Measurements from ENCODE around the gene WWOX.

WWOX gene

DNA sequence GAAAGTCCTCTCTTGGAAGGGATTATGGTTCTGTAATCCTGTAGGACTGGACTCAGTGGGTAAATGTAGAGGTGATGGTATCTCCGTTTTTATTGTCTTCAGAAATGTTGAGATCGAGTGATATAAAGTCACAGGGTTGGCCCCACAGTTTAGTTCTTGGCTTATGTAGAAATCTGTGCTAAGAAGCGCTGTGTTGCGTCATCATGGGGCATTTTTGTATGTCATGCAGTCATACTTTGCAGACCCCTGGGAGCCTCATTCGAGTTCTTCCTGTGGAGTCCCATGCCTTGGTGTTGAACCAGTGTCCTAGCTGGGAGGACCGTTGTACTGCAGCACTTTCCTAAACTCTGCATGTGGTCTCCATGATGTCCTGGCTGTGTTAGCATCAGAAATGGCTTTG is 881.4 kb downstream of the WWOX start:
- TF ChIP-seq RARB (CRISPR knock-in tag; IDR thresholded peaks at IDR 0.05) (no peak), ZNF8 (CRISPR knock-in tag; IDR thresholded peaks at IDR 0.05) (no peak), PPARA (CRISPR knock-in tag; IDR thresholded peaks at IDR 0.05; ENCODE audit: borderline replicate concordance) (no peak), POU6F1 (CRISPR knock-in tag; IDR thresholded peaks at IDR 0.05; ENCODE audit: borderline replicate concordance, low read depth) (no peak), ZC3H10 (CRISPR knock-in tag; IDR thresholded peaks at IDR 0.05) (no peak), ZFP3 (CRISPR knock-in tag; IDR thresholded peaks at IDR 0.05) (no peak), ESRRG (CRISPR knock-in tag; IDR thresholded peaks at IDR 0.05) (no peak), ISL1 (CRISPR knock-in tag; IDR thresholded peaks at IDR 0.05) (no peak), ZFP30 (CRISPR knock-in tag; IDR thresholded peaks at IDR 0.05) (no peak), CSDC2 (CRISPR knock-in tag; IDR thresholded peaks at IDR 0.05) (no peak), OSR1 (CRISPR knock-in tag; IDR thresholded peaks at IDR 0.05) (no peak), BACH2 (CRISPR knock-in tag; IDR thresholded peaks at IDR 0.05; ENCODE audit: borderline replicate concordance) (no peak), CSRNP3 (CRISPR knock-in tag; IDR thresholded peaks at IDR 0.05) (no peak), TOX (CRISPR knock-in tag; IDR thresholded peaks at IDR 0.05; ENCODE audit: borderline replicate concordance) (no peak), ZNF565 (CRISPR knock-in tag; conservative IDR thresholded peaks at IDR 0.05; ENCODE audit: low read depth) (no peak), ZNF70 (CRISPR knock-in tag; IDR thresholded peaks at IDR 0.05) (no peak), TSHZ2 (CRISPR knock-in tag; IDR thresholded peaks at IDR 0.05) (no peak)
- no peak for ATAC-seq

DNA sequence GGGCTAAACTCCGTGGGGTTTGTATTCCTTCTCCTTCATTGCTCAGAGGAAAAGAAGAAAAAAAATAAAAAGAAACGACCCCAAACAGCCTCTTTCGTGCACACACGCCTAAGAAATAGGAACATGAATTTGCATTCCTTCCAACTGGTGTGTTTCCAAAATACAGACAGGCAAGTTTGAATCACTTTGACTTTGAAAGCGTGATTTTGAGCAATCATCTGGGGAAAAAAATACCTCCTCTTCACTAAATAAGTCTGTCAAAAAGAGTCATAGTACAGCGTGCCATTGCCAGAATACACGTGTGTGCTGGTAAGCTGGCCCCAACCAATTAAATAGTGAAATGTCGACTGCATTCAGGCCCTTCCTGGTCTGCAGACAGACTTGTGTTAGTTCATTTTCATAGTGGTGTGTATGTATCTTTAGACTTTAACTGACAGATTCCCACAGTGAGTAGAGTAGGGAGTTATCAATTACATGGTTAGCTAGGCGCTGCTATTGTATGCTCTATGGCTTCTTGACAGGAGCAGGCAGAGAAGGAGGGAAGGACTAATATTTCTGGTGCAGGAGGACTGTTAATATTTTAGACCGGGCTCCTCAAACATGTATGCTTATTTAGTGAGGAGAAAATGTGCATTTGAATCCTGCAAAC is 882.8 kb downstream of the WWOX start:
- TF ChIP-seq ZNF8 (CRISPR knock-in tag; IDR thresholded peaks at IDR 0.05) (no peak), ISL1 (CRISPR knock-in tag; IDR thresholded peaks at IDR 0.05) (no peak), TCF4 (CRISPR knock-in tag; IDR thresholded peaks at IDR 0.05; ENCODE audit: borderline replicate concordance) (no peak), OSR1 (CRISPR knock-in tag; IDR thresholded peaks at IDR 0.05) (no peak), SNAI2 (CRISPR knock-in tag; IDR thresholded peaks at IDR 0.05) (no peak), ARNTL (CRISPR knock-in tag; IDR thresholded peaks at IDR 0.05; ENCODE audit: borderline replicate concordance, low read depth) (no peak), BACH2 (CRISPR knock-in tag; IDR thresholded peaks at IDR 0.05; ENCODE audit: borderline replicate concordance) (no peak), ESRRG (CRISPR knock-in tag; IDR thresholded peaks at IDR 0.05) (no peak), RARB (CRISPR knock-in tag; IDR thresholded peaks at IDR 0.05) (no peak), CSDC2 (CRISPR knock-in tag; IDR thresholded peaks at IDR 0.05) (no peak), POU6F1 (CRISPR knock-in tag; IDR thresholded peaks at IDR 0.05; ENCODE audit: borderline replicate concordance, low read depth) (no peak), PPARA (CRISPR knock-in tag; IDR thresholded peaks at IDR 0.05; ENCODE audit: borderline replicate concordance) (no peak), ZNF70 (CRISPR knock-in tag; IDR thresholded peaks at IDR 0.05) (no peak)
- ATAC-seq = no peak

- no peak for ATAC-seq
These were observed 884.9 kb downstream of the WWOX start for GRCh38 chr16:78984324-78984723.

More at GRCh38 chr16:78984324-78984723, 884.9 kb downstream of the WWOX start:
- TF ChIP-seq ARNTL (CRISPR knock-in tag; IDR thresholded peaks at IDR 0.05; ENCODE audit: borderline replicate concordance, low read depth) (no peak), SNAI2 (CRISPR knock-in tag; IDR thresholded peaks at IDR 0.05) (no peak), ISL1 (CRISPR knock-in tag; IDR thresholded peaks at IDR 0.05) (no peak), POU6F1 (CRISPR knock-in tag; IDR thresholded peaks at IDR 0.05; ENCODE audit: borderline replicate concordance, low read depth) (no peak), OSR1 (CRISPR knock-in tag; IDR thresholded peaks at IDR 0.05) (no peak), ESRRG (CRISPR knock-in tag; IDR thresholded peaks at IDR 0.05) (no peak), PPARA (CRISPR knock-in tag; IDR thresholded peaks at IDR 0.05; ENCODE audit: borderline replicate concordance) (no peak), TOX (CRISPR knock-in tag; IDR thresholded peaks at IDR 0.05; ENCODE audit: borderline replicate concordance) (no peak), TSHZ2 (CRISPR knock-in tag; IDR thresholded peaks at IDR 0.05) (no peak), ZNF8 (CRISPR knock-in tag; IDR thresholded peaks at IDR 0.05) (no peak), ZFP3 (CRISPR knock-in tag; IDR thresholded peaks at IDR 0.05) (no peak)
- TF ChIP-seq, protein P1, sequence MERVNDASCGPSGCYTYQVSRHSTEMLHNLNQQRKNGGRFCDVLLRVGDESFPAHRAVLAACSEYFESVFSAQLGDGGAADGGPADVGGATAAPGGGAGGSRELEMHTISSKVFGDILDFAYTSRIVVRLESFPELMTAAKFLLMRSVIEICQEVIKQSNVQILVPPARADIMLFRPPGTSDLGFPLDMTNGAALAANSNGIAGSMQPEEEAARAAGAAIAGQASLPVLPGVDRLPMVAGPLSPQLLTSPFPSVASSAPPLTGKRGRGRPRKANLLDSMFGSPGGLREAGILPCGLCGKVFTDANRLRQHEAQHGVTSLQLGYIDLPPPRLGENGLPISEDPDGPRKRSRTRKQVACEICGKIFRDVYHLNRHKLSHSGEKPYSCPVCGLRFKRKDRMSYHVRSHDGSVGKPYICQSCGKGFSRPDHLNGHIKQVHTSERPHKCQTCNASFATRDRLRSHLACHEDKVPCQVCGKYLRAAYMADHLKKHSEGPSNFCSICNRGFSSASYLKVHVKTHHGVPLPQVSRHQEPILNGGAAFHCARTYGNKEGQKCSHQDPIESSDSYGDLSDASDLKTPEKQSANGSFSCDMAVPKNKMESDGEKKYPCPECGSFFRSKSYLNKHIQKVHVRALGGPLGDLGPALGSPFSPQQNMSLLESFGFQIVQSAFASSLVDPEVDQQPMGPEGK (CRISPR knock-in tag; IDR thresholded peaks at IDR 0.05; ENCODE audit: borderline replicate concordance) = no peak

All from SK-N-SH treated with all-trans-retinoic acid at 6 μM for 48 hours (cell line).